Erythroblast (primary cell): ENCODE results near the gene COL16A1.

Source experiments
- GATA1 ChIP-seq: IDR thresholded peaks from 2 replicates; pipeline ENCODE4 v1.6.1; 2011; ENCODE audit warnings: low read depth, mild to moderate bottlenecking, control low read depth, low read length, moderate library complexity
- POLR2A ChIP-seq: IDR thresholded peaks from 2 replicates; pipeline ENCODE4 v1.6.1; 2011; ENCODE audit warnings: mild to moderate bottlenecking, low read length

GRCh38 chr1:31717341-31717740, 13.5 kb upstream of the COL16A1 start:
- no peak for TF ChIP-seq POLR2A
- TF ChIP-seq GATA1, result no peak
